ENCODE data around the gene BCAN. TPM values are rescaled to one million over a fixed set of nuclear protein-coding genes. Genes with fewer than 3 reads are reported as not detected.

BCAN gene
- total and polyA plus RNA-seq, 2 of the 8 experiments (the other 6 are each of a cell fraction or from before 2014, with no cell fraction given) = 4.5 to 24.0 TPM

DNA sequence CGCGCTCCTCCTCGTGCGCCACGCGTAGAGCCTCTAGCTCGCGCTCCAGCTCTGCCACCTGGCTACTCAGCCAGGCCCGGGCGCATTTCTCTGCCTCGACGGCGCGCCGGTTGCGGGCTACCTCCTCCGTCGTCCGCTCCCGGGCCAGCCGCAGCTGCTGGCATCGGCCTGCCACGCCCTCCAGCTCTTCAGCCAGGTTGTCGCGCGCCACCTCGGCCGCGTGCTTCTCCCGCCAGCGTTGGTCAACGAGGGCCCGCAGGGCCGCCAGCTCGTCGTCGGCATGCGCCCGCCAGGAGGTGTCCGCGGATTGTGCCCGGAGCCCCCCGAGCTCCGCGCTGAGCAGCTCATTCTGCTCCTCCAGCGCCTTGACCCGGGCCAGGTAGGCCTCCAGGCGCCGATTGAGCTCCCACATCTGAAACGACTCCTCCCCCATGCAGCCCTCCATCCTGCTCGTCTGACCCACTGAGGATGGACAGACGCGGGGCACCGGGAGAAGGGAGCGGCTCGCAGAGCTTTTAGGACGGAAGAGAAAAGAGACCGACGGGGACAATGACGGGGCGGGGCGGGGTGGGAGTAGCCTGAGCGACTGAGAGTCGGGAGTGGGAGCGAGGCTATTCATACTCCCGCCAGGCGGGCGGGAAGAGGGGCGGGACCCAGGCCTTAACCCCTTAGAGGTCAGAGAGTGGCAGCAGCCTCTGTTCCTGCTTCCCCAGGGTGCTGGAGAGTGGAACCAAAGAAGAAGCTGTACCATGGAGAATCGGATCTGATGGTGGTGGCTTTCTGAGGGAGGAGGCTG, 35.1 kb downstream of the BCAN start, which contains the start of gene NES (continued):
- no peak for TF ChIP-seq KDM5A (IDR thresholded peaks at IDR 0.05; ENCODE audit: low read length)
- no peak for TF ChIP-seq SIX5 (IDR thresholded peaks at IDR 0.05; ENCODE audit: low read depth, low read length)
- TF ChIP-seq TEAD4 (IDR thresholded peaks at IDR 0.05; ENCODE audit: low read depth, low read length) = no peak
- no peak for TF ChIP-seq CREB1 (IDR thresholded peaks at IDR 0.05)
- TF ChIP-seq SUZ12 (IDR thresholded peaks at IDR 0.05; ENCODE audit: low read length) = no peak
- TF ChIP-seq FOSL1 (IDR thresholded peaks at IDR 0.05; ENCODE audit: insufficient read depth, low read depth, low read length) = no peak
- TF ChIP-seq BACH1 (IDR thresholded peaks at IDR 0.05; ENCODE audit: low read length) = no peak
- peak; percentile 48 for TF ChIP-seq ASH2L (IDR thresholded peaks at IDR 0.05; ENCODE audit: low read length)
- TF ChIP-seq SAP30 (IDR thresholded peaks at IDR 0.05; ENCODE audit: insufficient read depth, insufficient replicate concordance, low read length) = no peak
- peak; percentile 68 for TF ChIP-seq KDM4A (IDR thresholded peaks at IDR 0.05; ENCODE audit: low read depth, low read length, severe bottlenecking)
- TF ChIP-seq PHF8 (conservative IDR thresholded peaks at IDR 0.05; ENCODE audit: low read depth, low read length) = peak; percentile 65
- 0 out of 4 replicates have a peak, but pooled peaks of 1 of the 2 experiments have one; percentile 39 for TF ChIP-seq HDAC2 (IDR thresholded peaks at IDR 0.05; ENCODE audit: borderline replicate concordance in 1 of 2, low read depth in 2 of 2, low read length in 2 of 2)
- TF ChIP-seq POLR2A (IDR thresholded peaks at IDR 0.05; ENCODE audit: control extremely low read depth in 1 of 2, low read depth in 2 of 2, low read length in 2 of 2) = peak in 1 of 2 experiments; percentile 79; a peak in 2 of 3 replicates
- TF ChIP-seq, protein P1, sequence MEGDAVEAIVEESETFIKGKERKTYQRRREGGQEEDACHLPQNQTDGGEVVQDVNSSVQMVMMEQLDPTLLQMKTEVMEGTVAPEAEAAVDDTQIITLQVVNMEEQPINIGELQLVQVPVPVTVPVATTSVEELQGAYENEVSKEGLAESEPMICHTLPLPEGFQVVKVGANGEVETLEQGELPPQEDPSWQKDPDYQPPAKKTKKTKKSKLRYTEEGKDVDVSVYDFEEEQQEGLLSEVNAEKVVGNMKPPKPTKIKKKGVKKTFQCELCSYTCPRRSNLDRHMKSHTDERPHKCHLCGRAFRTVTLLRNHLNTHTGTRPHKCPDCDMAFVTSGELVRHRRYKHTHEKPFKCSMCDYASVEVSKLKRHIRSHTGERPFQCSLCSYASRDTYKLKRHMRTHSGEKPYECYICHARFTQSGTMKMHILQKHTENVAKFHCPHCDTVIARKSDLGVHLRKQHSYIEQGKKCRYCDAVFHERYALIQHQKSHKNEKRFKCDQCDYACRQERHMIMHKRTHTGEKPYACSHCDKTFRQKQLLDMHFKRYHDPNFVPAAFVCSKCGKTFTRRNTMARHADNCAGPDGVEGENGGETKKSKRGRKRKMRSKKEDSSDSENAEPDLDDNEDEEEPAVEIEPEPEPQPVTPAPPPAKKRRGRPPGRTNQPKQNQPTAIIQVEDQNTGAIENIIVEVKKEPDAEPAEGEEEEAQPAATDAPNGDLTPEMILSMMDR (IDR thresholded peaks at IDR 0.05; ENCODE audit: control extremely low read depth in 1 of 3, insufficient read depth in 1 of 3, low read depth in 1 of 3, low read length in 3 of 3) = no peak; a peak in 1 of 4 replicates
- peak; percentile 95 for TF ChIP-seq TBP (IDR thresholded peaks at IDR 0.05; ENCODE audit: low read depth, low read length)
- no peak for TF ChIP-seq GABPA (IDR thresholded peaks at IDR 0.05; ENCODE audit: borderline replicate concordance, insufficient read depth, low read length)
- TF ChIP-seq SIN3A (conservative IDR thresholded peaks at IDR 0.05 in 1 of 2, IDR thresholded peaks at IDR 0.05 in 1 of 2; ENCODE audit: low read depth in 1 of 2, low read length in 2 of 2) = peak; percentile 21 to 79; a peak in 1 of 4 replicates
- TF ChIP-seq BRCA1 (IDR thresholded peaks at IDR 0.05; ENCODE audit: low read depth, low read length) = no peak
- TF ChIP-seq POLR2AphosphoS5 (IDR thresholded peaks at IDR 0.05; ENCODE audit: low read depth, low read length) = peak; percentile 56; the same call in 1 of the 2 replicates
- no peak for TF ChIP-seq POU5F1 (IDR thresholded peaks at IDR 0.05; ENCODE audit: low read depth, low read length)

Measured in H1 (cell line).